Activated T-cell treated with anti-CD3 and anti-CD28 coated beads for 48 hours (primary cell): Measurements from ENCODE around the gene GFAP.

Experiments
- DNase-seq: peaks from one replicate; pipeline ENCODE4 v3.0.0-alpha.2; 2020; ENCODE audit warnings: low read depth

The GFAP gene

GRCh38 chr17:44862278-44862914 lies 52.9 kb downstream of the GFAP start:
- no peak for DNase-seq

GRCh38 chr17:44859701-44860100 lies 55.6 kb downstream of the GFAP start:
- no peak for DNase-seq

DNA sequence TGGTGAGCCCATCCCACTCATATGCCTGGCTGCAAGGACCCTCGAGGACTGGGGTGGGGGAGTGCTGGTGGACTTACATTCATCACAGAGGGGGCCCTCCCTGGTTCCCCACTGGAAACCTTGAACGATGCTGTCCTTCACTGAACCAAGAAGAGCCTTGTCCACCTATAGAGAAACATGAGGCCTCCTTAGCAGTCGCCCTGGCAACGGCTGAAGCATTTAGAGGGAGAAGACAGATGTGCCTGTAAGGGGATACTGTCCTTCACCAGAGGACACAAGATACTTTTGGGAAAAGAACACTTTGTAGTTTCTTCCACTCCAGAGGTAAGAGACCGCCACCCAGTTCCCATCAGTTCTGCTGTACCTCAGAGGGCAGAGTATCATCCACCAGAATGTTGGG lies 61.1 kb downstream of the GFAP start:
- no peak for DNase-seq
